GM21528 (cell line): ENCODE data around the gene COQ6.
"Not testable (repeated sequence)": the region's sequence is repeated elsewhere in the genome, so short reads cannot be mapped to it uniquely, and the experiment has no call there.

ENCODE experiments used
- ATAC-seq: cut with Tn5 transposase; IDR thresholded peaks from one replicate; pipeline ENCODE4 v1.9.1; 2021; ENCODE audit warnings: mild to moderate bottlenecking, moderate library complexity; ENCODE audit not compliant: unreplicated experiment, low FRiP score

The COQ6 gene

DNA sequence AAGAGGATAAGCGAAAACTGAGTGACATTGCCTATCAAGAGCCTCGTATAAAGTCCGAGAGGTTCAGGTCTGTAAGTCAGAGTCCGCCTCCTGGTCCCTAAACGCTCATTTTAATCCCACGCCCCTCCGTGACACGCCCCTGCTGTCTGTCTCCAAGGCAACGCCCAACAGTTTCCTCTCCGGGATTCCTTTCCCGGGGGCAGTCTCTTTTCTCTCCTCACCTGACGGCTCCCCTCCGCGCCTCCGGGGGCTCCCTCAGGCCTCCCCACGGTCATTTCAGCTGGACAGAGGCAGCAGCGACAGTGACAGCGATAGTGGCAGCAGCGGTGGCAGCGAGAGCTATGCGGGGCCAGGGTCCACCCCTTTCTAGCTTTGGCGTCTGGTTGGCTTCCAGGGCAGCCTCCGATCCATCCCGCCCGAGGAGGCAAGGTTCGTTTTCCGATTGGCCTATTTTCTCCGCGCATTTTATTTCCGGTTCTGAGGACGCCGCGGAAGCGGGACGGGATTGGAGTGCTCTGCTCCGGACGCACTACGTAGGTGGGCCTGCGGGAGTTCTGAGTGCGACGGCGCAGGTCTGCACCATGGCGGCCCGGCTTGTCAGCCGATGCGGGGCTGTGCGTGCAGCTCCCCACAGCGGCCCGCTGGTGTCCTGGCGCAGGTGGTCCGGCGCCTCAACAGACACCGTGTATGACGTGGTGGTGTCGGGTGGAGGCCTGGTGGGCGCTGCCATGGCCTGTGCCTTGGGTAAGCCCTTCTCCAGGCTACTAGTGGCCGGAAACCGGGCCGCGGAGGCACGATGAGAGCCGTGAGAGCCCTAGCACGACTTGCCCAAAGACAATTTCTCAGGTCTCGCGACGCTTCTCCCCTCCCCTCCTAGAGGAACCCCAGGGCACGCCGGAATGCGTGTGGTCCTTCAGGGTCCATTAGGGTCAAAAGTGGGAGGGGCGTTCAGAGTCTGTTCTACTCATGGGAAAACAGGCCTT is at the start of gene COQ6, which contains the start of gene FAM161B:
Gene COQ6 (plus strand): TSS at position 551 of the 983 bp plus-strand sequence. CDS start 31 bp downstream, at position 582.
Gene FAM161B (minus strand): TSS at position 343 of the 983 bp plus-strand sequence. CDS start 68 bp downstream, at position 275.
- peak; percentile 94 for ATAC-seq

DNA sequence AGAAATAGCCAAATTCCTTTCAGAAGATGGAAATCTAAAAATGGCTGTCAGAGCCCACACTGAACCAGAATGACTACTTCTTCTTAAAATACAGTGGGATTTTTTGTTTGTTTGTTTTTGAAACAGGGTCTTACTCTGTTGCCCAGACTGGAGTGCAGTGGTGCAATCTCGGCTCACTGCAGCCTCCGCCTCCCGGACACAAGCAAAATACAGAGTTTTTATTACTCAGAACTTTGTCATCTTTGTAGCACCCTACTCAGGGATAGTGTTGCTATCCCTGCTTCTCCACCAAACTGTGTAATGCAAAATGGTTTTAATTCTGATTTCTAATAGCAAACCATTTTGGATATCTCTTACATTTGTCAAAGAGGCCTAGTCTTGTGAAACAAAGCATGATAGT is 47.1 kb upstream of the COQ6 start:
- ATAC-seq = no peak

DNA sequence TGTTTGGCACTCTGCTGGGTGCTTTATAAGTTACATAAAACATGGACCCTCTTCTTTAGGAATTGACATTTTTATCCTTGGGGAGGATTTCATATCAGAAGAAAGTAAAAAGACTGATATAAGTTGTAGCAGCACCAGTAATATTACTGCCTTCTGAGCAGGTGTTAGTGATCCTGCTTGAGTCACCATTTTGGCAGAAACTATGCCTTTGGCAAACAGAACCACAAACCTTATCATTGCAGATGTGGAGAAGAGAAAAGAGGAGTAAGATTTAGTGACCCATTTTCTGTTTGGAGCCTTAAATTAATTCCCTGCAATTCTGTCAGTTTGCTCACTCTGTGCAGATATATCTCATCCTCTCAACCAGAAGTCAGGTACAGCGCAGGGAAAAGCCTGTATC is 40.4 kb upstream of the COQ6 start:
- no peak for ATAC-seq

DNA sequence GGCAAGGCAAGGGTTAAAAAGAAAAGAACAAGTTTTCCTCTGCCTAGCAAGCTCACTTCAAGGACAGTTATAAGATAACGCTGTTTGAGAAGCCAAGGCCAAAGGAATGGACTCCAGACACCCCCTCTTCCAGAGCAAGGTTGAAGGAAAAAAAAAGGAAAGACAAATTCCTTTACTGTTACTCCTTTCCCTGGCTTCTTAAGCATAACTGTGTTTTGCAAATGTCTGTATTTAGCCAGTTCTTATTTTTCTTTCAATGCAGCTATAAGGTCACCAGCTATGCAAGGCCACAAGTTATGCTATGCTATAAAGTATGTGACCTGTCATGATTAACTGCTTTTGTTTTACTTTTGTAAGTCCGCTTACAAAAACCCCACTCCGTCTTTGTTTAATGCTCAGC is 36.8 kb upstream of the COQ6 start:
- no peak for ATAC-seq

DNA sequence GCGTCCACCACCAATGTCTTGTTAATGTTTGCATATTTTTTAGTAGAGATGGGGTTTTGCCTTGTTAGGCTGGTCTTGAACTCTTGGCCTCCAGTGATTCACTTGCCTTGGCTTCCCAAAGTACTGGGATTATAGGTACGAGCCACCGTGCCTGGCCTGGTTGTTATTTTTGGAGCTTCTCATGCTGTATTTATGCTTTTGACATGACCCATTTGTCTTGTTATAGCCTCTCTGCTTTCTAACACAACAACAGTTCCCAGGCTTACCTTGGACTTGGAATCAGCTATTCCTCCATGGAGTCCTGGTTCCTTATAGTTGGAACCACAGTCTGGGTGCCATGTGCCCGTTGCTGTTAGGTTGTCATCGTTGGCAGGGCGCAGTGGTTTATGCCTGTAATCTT is 33.8 kb upstream of the COQ6 start:
- ATAC-seq = no peak

DNA sequence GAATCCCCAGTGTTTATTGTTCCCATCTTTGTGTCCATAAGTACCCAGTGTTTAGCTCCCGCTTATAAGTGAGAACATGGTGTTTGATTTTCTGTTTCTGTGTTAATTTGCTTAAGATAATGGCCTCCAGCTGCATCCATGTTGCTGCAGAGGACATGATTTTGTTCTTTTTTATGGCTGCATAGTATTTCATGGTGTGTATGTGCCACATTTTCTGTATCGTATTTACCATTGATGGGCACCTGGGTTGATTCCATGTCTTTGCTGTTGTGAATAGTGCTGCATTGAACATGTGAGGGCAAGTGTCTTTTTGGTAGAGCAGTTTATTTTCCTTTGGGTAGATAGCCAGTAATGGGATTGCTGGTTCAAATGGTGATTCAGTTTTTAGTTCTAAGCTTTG is 30.6 kb upstream of the COQ6 start:
- ATAC-seq = not testable (repeated sequence)

DNA sequence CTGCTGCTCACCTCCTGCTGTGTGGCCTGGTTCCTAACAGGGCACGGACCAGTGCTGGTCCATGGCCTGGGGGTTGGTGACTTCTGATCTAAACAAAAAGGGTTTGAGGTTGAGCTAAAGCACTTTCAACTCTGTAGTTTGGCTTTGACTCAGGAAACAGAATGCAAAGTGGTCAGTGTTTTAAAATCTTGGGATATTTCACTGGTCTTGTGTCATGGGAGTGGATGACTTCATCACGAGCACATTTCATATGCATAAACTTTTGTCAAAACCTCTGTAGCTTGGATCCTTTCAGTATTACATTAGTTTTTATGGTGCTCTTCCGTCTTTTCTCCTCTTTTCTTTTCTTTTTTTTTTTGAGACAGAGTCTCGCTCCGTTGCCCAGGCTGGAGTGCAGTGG is 25.8 kb upstream of the COQ6 start:
- no peak for ATAC-seq

DNA sequence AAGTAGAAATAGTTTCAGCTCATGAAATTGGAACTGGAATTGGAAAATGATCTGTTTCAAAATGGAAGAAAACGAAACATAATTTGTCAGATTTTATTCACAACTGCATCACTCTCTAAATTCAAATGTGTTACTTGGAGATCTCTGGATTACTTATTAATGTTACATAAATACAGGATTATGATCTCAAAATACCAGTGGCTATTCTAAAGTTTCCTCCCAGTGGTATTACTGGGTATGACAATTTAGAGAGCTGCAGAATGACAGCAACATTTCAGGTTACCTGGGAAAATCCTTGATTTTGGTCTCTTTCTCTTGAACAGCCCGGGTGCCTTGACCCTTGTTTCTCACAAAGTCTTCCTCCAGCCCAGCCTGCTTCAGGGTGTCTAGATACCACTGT is 14.4 kb upstream of the COQ6 start:
- ATAC-seq = no peak

DNA sequence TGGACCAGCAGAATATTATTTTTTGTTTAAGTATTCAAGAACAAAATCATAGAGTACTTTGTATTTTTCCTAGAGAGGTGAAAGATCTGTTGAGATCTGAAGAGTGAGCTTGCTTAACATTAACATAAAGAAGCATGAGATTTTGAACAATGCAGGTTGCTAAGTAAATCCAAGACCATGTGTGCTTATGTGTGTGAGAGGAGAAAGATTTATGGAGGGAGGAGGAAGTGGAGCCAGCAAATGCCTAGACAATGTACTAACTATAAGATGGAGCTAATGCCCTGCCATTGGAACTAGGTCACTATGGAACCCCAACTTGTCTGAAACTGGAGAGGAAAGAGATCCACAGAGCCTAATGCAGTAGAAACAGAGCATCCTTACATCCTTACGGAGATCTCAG is 13.6 kb upstream of the COQ6 start:
- no peak for ATAC-seq

DNA sequence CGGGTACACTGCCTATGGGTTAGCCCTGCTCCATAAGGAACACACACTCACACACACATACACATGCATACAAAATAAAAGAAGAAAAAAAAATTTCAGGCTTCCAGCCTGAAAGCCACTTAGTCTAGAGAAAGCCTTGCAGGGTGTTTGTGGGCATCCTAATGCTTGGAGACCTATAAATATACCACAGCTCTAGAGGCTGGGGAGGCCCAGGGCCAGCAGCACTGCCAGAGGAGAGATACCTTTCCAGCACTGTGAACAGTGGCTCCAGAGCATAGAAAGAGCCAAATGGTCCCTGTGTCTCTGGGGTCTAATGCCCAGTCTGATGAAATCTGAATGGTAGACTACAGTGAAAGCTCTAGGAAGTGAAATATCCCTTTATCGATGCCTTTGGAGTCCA is 13.1 kb upstream of the COQ6 start:
- ATAC-seq = no peak

DNA sequence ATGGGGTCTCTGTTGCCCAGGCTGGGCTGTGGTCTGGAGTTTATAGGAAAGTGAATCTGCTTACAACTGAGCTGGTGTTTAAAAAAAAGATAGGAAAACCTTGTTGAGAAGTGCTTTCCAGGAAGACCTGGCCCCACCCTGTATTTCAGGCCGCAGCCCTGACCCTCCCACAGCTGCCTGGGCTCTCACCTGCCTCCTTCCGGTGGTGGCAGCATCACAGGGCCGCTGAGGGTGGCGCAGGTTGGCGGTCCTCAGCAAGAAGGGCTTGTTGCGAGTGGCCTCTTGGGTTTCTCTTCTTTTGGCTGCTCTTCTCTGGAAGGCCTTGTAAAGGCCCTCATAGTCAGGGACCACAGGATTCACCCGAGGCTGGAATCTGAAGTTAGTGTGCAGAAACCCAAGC is 7.9 kb upstream of the COQ6 start:
- no peak for ATAC-seq

DNA sequence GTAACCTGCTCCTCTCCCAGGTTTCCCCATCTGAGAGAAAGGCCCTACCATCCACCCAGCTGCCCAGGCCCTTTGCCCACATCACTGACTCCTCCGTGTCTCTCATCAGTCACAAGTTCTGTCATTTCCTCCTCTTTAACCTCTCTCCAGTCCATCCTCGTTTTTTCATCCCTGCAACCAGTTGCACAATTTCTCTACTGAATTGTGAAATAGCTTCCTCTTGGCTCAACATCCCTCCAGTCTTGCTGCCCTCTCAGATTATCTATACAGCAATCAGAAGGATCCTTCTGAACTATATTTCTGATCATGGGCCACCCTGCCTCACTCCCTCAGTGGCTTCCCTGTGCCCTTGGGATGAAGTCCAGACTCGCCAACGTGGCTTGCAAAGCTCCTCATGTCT is 7.0 kb upstream of the COQ6 start:
- ATAC-seq = no peak

DNA sequence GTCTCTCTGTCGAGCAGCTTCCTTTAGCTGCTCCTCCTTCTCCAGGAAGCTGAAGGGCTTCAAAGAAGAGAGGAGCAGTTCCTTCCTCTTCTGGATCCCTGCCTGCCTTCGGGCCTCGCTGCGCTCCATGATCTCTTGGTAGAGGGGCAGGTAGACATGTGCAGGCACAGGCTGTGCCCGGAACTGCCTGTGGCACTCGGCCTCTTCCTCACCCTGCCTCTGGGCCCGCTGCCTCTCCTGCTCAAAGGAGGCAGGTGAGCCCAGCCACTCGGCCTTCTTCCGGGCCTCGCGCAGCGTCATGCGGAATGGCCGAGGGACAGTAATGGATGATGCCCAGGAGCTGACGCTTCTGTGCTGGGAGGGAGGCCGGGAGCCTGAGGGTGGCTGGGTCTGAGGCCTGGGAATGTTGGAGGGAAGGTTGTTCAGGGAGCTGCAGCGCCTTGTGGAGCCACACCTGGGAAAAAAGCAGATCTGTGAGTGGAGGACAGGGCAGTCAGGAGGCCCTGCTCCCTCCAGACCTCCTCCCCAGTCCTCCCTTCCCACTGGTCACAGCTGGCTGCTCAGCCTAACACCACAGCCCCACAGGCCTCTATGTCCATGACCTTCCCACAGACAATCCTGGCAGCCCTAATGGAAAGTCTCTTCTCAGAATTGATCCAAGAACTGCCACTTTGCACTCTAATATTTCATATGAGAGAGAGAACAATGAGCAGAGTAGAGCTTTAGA is 5.5 kb upstream of the COQ6 start:
- ATAC-seq = no peak

DNA sequence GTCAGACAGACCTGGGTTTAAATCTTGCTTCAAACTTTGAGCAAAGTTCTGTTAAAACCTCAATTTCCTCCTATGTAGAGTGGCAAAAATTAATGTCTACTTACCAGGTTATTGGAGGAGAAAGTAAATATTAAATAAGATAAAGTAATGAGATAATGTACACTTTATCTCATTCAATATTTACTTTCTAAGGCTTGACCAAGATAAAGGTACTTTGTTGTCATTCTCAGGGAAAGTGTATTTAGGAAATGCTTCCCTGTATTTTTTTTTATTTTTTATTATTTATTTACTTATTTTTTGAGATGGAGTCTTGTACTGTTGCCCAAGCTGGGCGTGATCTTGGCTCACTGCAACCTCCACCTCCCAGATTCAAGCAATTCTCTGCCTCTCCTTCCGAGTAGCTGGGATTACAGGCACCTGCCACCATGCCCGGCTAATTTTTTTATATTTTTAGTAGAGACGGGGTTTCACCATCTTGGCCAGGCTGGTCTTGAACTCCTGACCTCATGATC is 4.9 kb upstream of the COQ6 start:
- ATAC-seq = no peak

DNA sequence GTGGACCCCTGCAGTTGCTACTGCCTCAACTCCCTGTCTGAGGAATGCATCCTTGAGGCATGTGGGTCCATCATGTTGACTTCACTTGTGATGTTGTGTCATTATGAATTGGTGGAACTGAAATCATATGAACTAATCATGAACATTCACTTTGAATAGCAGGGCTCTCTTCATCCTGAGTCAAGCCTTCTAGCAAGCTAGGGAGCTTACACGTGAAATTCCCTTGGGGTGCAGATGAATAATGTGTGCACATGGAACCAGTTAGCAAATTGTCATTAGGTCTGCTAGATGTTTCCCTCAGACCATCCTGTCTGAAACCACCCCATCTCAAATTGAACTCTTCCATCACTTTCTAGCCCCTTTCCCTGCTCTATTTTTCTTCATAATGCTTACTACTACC is 3.6 kb downstream of the COQ6 start:
- no peak for ATAC-seq

DNA sequence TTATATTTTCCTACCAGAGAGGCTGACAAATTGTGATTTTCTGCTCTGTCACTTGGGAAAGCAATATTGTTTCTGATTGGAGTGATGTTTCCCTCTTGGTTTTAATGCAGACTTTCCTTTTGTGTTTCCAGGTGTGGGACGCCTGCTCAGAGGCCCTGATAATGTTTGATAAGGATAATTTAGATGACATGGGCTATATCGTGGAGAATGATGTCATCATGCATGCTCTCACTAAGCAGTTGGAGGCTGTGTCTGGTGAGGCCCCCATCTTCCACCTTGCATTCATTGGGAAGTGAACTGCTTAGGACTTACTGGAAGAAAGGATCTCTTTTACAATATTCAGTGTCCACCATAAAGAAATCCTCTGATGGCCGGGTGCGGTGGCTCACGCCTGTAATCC is 5.6 kb downstream of the COQ6 start:
- ATAC-seq = no peak

DNA sequence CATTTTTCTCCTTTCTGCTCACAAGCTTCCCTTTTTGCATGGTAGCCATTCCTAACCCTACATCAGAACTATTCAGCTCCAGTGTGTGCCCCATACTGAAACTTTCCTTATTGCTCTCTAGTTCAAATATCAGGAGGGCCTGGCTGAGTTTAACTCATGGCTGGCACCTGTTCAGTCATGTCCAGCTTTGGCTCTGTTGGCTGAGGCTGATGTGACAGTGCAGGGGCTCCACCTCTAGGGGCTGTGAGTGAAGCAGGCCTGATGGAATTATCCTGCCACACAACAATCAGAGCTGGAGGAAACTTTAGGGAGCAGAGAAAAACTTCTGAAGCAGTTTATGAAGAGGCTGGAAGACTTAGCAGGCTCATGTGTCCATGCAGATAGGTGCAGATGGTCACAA is 8.5 kb downstream of the COQ6 start:
- no peak for ATAC-seq

DNA sequence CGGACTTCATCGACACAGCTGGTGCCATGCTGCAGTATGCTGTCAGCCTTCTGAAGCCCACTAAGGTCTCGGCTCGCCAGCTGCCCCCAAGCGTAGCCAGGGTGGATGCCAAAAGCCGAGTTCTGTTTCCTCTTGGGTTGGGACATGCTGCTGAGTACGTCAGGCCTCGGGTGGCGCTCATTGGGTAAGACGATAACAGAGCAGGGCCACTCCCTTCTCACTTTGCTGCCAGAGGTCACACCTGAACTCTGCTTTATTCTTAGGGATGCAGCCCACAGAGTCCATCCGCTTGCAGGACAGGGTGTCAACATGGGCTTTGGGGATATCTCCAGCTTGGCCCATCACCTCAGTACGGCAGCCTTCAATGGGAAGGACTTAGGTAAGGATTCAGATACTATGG is 11.1 kb downstream of the COQ6 start:
- ATAC-seq = no peak

DNA sequence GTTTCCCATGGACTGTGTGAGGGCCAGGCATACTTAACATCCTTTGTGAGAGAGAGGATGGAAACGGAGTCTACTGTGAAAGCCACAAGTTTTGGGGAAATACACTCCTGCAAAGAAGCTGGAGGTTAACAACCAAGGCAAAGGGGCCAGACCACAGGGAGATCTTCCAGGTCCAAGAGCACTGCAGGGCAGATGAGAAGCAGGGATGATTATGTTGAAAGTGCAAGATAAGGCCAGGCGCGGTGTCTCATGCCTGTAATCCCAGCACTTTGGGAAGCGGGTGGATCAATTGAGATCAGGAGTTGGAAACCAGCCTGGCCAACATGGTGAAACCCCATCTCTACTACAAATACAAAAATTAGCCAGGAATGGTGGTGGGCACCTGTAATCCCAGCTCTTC is 15.1 kb downstream of the COQ6 start:
- ATAC-seq = no peak

DNA sequence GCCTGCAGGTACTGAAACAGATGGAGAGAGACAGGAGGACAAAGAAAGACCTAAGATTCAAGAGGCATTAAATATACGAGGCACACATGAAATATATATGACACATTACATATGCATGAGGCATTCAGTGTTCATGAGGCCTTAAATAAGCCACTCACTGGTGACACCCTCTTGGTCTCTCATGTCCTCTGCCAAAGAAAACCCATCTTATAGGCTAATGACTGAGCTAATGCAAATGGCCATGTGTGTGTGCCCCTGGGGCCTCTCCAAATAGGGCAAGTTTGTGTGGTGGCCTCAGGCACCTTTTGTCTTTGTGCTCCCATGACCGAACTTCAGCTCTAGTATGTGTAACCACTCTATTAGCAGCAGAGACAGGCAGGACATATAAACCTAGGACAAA is 18.8 kb downstream of the COQ6 start:
- no peak for ATAC-seq

DNA sequence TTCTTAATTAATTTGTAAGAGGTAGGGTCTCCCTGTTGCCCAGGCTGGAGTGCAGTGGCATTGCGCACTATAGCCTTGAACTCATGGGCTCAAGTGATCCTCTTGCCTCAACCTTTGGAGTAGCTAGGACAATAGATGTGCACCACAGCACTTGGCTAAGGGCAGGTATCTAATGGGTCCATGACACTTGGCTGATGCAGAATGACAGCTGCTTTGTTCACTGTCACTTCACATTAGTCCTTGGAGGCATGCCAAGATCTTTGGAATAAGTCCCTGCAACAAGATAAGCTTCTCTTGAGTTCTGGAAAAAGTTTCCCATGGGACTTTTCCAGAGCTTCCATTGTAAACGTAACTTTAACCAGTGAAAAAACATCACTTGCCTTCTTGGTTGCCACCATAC is 23.4 kb downstream of the COQ6 start:
- no peak for ATAC-seq
